Activated CD4-positive, alpha-beta memory T cell treated with anti-CD3 and anti-CD28 coated beads, Interleukin-2, amount 10 ng/mL, durations not matched to agents 7 days and 5 days (primary cell): ENCODE measurements around the gene PTPN20. TPM values are rescaled to one million over a fixed set of nuclear protein-coding genes. Genes with fewer than 3 reads are reported as not detected.
"Not testable (repeated sequence)": the region's sequence is repeated elsewhere in the genome, so short reads cannot be mapped to it uniquely, and the experiment has no call there.

Experiments
- CTCF ChIA-PET: fragments of 350-600 bp; sonication (Branson Sonifier 250); formaldehyde crosslinking; loops from one replicate; lab custom pipeline; 2021; ENCODE audit warnings: antibody characterized with exemption, inconsistent platforms; lab: Charles Lee
- POLR2A ChIA-PET: fragments of 350-600 bp; sonication (Branson Sonifier 250); formaldehyde crosslinking; loops from one replicate; lab custom pipeline; 2021; ENCODE audit warnings: antibody characterized with exemption; lab: Charles Lee
- DNase-seq: peaks from one replicate; pipeline ENCODE4 v3.0.0-alpha.2; 2020
- H3K27ac Mint-ChIP-seq: one replicate; pipeline ENCODE4 v1.8.0; 2021; ENCODE audit warnings: mild to moderate bottlenecking, mixed read lengths
- H3K27me3 Mint-ChIP-seq: one replicate; pipeline ENCODE4 v1.8.0; 2021; ENCODE audit warnings: mixed read lengths
- H3K36me3 Mint-ChIP-seq: one replicate; pipeline ENCODE4 v1.8.0; 2021; ENCODE audit warnings: low read depth, mixed read lengths
- H3K4me1 Mint-ChIP-seq: one replicate; pipeline ENCODE4 v1.8.0; 2021; ENCODE audit warnings: mixed read lengths
- H3K4me3 Mint-ChIP-seq: one replicate; pipeline ENCODE4 v1.8.0; 2021; ENCODE audit warnings: mild to moderate bottlenecking, mixed read lengths
- H3K9me3 Mint-ChIP-seq: one replicate; pipeline ENCODE4 v1.8.0; 2021; ENCODE audit warnings: mixed read lengths
- total RNA-seq, 2 experiments: library from RNA; stranded (reverse); gene quantifications; one replicate each; pipeline ENCODE4 v1.2.3, GENCODE V29; 2021

The PTPN20 gene
- under 1 TPM; 0.38 to 0.45 TPM for total RNA-seq

GRCh38 chr10:46911144-46911876 is at the start of gene PTPN20:
Gene PTPN20 (plus strand): TSS chr10:46911428. CDS start chr10:46932500, 21,072 bp downstream.
- POLR2A ChIA-PET, H3K36me3 Mint-ChIP-seq, H3K27me3 Mint-ChIP-seq, DNase-seq, H3K9me3 Mint-ChIP-seq, H3K27ac Mint-ChIP-seq, H3K4me3 Mint-ChIP-seq, CTCF ChIA-PET, H3K4me1 Mint-ChIP-seq: not testable (repeated sequence)

- H3K4me3 Mint-ChIP-seq, H3K27me3 Mint-ChIP-seq, CTCF ChIA-PET, H3K27ac Mint-ChIP-seq, H3K9me3 Mint-ChIP-seq, DNase-seq, H3K4me1 Mint-ChIP-seq, H3K36me3 Mint-ChIP-seq, POLR2A ChIA-PET: not testable (repeated sequence)
Observed at GRCh38 chr10:46869716-46870115, 41.5 kb upstream of the PTPN20 start.

- H3K27ac Mint-ChIP-seq, H3K9me3 Mint-ChIP-seq, H3K4me3 Mint-ChIP-seq, H3K36me3 Mint-ChIP-seq, DNase-seq, POLR2A ChIA-PET, CTCF ChIA-PET, H3K27me3 Mint-ChIP-seq, H3K4me1 Mint-ChIP-seq: not testable (repeated sequence)
Observed at GRCh38 chr10:46871583-46871982, 39.6 kb upstream of the PTPN20 start.

- H3K27ac Mint-ChIP-seq, H3K36me3 Mint-ChIP-seq, CTCF ChIA-PET, H3K4me1 Mint-ChIP-seq, POLR2A ChIA-PET, DNase-seq, H3K27me3 Mint-ChIP-seq, H3K4me3 Mint-ChIP-seq, H3K9me3 Mint-ChIP-seq: not testable (repeated sequence)
Observed at GRCh38 chr10:46875304-46875703, 35.9 kb upstream of the PTPN20 start.

GRCh38 chr10:46876773-46877172 is 34.5 kb upstream of the PTPN20 start:
- H3K27me3 Mint-ChIP-seq, H3K4me1 Mint-ChIP-seq, H3K27ac Mint-ChIP-seq, DNase-seq, H3K9me3 Mint-ChIP-seq, H3K36me3 Mint-ChIP-seq, POLR2A ChIA-PET, CTCF ChIA-PET, H3K4me3 Mint-ChIP-seq: not testable (repeated sequence)

- CTCF ChIA-PET, POLR2A ChIA-PET, DNase-seq, H3K4me1 Mint-ChIP-seq, H3K27me3 Mint-ChIP-seq, H3K4me3 Mint-ChIP-seq, H3K36me3 Mint-ChIP-seq, H3K27ac Mint-ChIP-seq, H3K9me3 Mint-ChIP-seq: not testable (repeated sequence)
Observed at GRCh38 chr10:46878761-46879160, 32.5 kb upstream of the PTPN20 start.

- H3K4me3 Mint-ChIP-seq, DNase-seq, POLR2A ChIA-PET, H3K27me3 Mint-ChIP-seq, H3K9me3 Mint-ChIP-seq, H3K4me1 Mint-ChIP-seq, H3K27ac Mint-ChIP-seq, CTCF ChIA-PET, H3K36me3 Mint-ChIP-seq: not testable (repeated sequence)
Observed at GRCh38 chr10:46890813-46891611, 20.2 kb upstream of the PTPN20 start.

- POLR2A ChIA-PET, H3K27ac Mint-ChIP-seq, CTCF ChIA-PET, H3K9me3 Mint-ChIP-seq, H3K4me1 Mint-ChIP-seq, H3K36me3 Mint-ChIP-seq, H3K27me3 Mint-ChIP-seq, DNase-seq, H3K4me3 Mint-ChIP-seq: not testable (repeated sequence)
Observed at GRCh38 chr10:46896762-46897692, 14.2 kb upstream of the PTPN20 start.

GRCh38 chr10:46901247-46901646 is 10.0 kb upstream of the PTPN20 start:
- H3K9me3 Mint-ChIP-seq, H3K27me3 Mint-ChIP-seq, DNase-seq, H3K27ac Mint-ChIP-seq, H3K36me3 Mint-ChIP-seq, POLR2A ChIA-PET, CTCF ChIA-PET, H3K4me1 Mint-ChIP-seq, H3K4me3 Mint-ChIP-seq: not testable (repeated sequence)

GRCh38 chr10:46903874-46904273 is 7.4 kb upstream of the PTPN20 start:
- H3K27me3 Mint-ChIP-seq, H3K27ac Mint-ChIP-seq, POLR2A ChIA-PET, H3K4me1 Mint-ChIP-seq, H3K36me3 Mint-ChIP-seq, DNase-seq, CTCF ChIA-PET, H3K9me3 Mint-ChIP-seq, H3K4me3 Mint-ChIP-seq: not testable (repeated sequence)

- CTCF ChIA-PET, H3K36me3 Mint-ChIP-seq, H3K27me3 Mint-ChIP-seq, POLR2A ChIA-PET, H3K9me3 Mint-ChIP-seq, H3K4me3 Mint-ChIP-seq, H3K4me1 Mint-ChIP-seq, H3K27ac Mint-ChIP-seq, DNase-seq: not testable (repeated sequence)
Observed at GRCh38 chr10:46906359-46906758, 4.9 kb upstream of the PTPN20 start.

GRCh38 chr10:46907185-46908117 is 3.8 kb upstream of the PTPN20 start:
- H3K27me3 Mint-ChIP-seq, POLR2A ChIA-PET, DNase-seq, CTCF ChIA-PET, H3K4me1 Mint-ChIP-seq, H3K9me3 Mint-ChIP-seq, H3K4me3 Mint-ChIP-seq, H3K27ac Mint-ChIP-seq, H3K36me3 Mint-ChIP-seq: not testable (repeated sequence)
